OCI-LY3 (cell line): Measurements from ENCODE around the gene MC2R.

Source experiments
- H2AFZ ChIP-seq: fragments of 200-600, 300-600 bp; shearing (Covaris generic); 2 replicates; pipeline ENCODE4 v1.6.0; 2014; ENCODE audit warnings: antibody characterized with exemption, low read depth, low read length
- H3K27ac ChIP-seq: fragments of 200-600, 300-600 bp; sonication (generic); 2 replicates; pipeline ENCODE4 v1.5.1; 2014; ENCODE audit warnings: mild to moderate bottlenecking, low read length, moderate library complexity, mixed read lengths
- H3K27me3 ChIP-seq: fragments of 200-600, 300-600 bp; sonication (generic); 2 replicates; pipeline ENCODE4 v1.6.1; 2014; ENCODE audit warnings: low read depth, low read length, mixed read lengths
- H3K36me3 ChIP-seq: fragments of 200-600, 300-600 bp; sonication (generic); replicated peaks from 2 replicates; pipeline ENCODE3; 2014; ENCODE audit warnings: low read depth, low read length, mixed read lengths
- H3K4me1 ChIP-seq: fragments of 300-600, 200-600 bp; sonication (generic); 2 replicates; pipeline ENCODE4 v1.6.1; 2014; ENCODE audit warnings: low read length, mixed read lengths
- H3K4me2 ChIP-seq: fragments of 200-600, 300-600 bp; sonication (generic); 2 replicates; pipeline ENCODE4 v1.6.1; 2014; ENCODE audit warnings: low read length, mixed read lengths
- H3K4me3 ChIP-seq: fragments of 300-600, 200-600 bp; sonication (generic); 2 replicates; pipeline ENCODE4 v1.5.1; 2014; ENCODE audit warnings: antibody characterized with exemption, mild to moderate bottlenecking, low read length, moderate library complexity
- H3K79me2 ChIP-seq: fragments of 300-600, 200-600 bp; shearing (Covaris generic); 2 replicates; pipeline ENCODE4 v1.6.1; 2014; ENCODE audit warnings: mild to moderate bottlenecking, low read length, mixed read lengths
- H3K9ac ChIP-seq: fragments of 300-600, 200-600 bp; shearing (Covaris generic); 2 replicates; pipeline ENCODE4 v1.6.0; 2014; ENCODE audit warnings: mild to moderate bottlenecking, low read length, moderate library complexity
- H3K9me3 ChIP-seq: fragments of 200-600, 300-600 bp; shearing (Covaris generic); 2 replicates; pipeline ENCODE4 v1.6.1; 2014; ENCODE audit warnings: low read length, mixed read lengths; ENCODE audit not compliant: insufficient read depth
- H4K20me1 ChIP-seq: fragments of 200-600, 300-600 bp; sonication (generic); 2 replicates; pipeline ENCODE4 v1.6.1; 2016; ENCODE audit warnings: low read length, mixed read lengths; ENCODE audit not compliant: insufficient read depth
- CTCF ChIP-seq: fragments of 200-600, 300-600 bp; sonication (generic); IDR thresholded peaks from 2 replicates; pipeline ENCODE4 v1.5.1; 2014; ENCODE audit warnings: antibody characterized with exemption, low read length, low read depth
- EZH2phosphoT487 ChIP-seq: fragments of 200-600 bp; shearing (Covaris generic); IDR thresholded peaks from 2 replicates; pipeline ENCODE4 v1.6.1; 2018; ENCODE audit warnings: antibody characterized with exemption, mixed run types, low read depth

Gene MC2R

GRCh38 chr18:13915391-13915790, at the start of gene MC2R:
Gene MC2R, minus strand, starts transcription at chr18:13915536. Its CDS starts 30,018 bp downstream, at chr18:13885518.
- Histone ChIP-seq H3K79me2 (no peaks in the 10 kb centered on the region), H3K9ac (no peak within 1 kb of the TSS), H3K4me2 (no peak within 1 kb of the TSS), H3K27ac (no peak within 1 kb of the TSS), H3K4me1 (no peaks in the 10 kb centered on the region), H3K4me3 (no peak within 1 kb of the TSS), H2AFZ (no peak within 1 kb of the TSS), H3K36me3 (no peaks in the 10 kb centered on the region), H3K27me3 (no peaks in the 10 kb centered on the region), H3K9me3 (no peaks in the 10 kb centered on the region), H4K20me1 (no peaks in the 10 kb centered on the region)
- TF ChIP-seq EZH2phosphoT487, result no peak
- no peak for TF ChIP-seq CTCF

- Histone ChIP-seq H2AFZ (no peak overlapping the region), H3K27me3 (no peaks in the 10 kb centered on the region), H3K27ac (no peak overlapping the region), H3K4me2 (no peak overlapping the region), H3K4me3 (no peak overlapping the region), H3K4me1 (no peaks in the 10 kb centered on the region), H3K79me2 (no peaks in the 10 kb centered on the region), H3K36me3 (no peaks in the 10 kb centered on the region), H4K20me1 (no peaks in the 10 kb centered on the region), H3K9ac (no peak overlapping the region), H3K9me3 (no peaks in the 10 kb centered on the region)
- no peak for TF ChIP-seq EZH2phosphoT487
- TF ChIP-seq CTCF, result no peak
Measured at GRCh38 chr18:13945811-13946210, 30.5 kb upstream of the MC2R start.

- no peak overlapping the region for H2AFZ ChIP-seq
- H3K9me3 ChIP-seq, result no peaks in the 10 kb centered on the region
- H3K27me3 ChIP-seq, result no peaks in the 10 kb centered on the region
- no peak overlapping the region for H3K27ac ChIP-seq
- H3K36me3 ChIP-seq, result no peaks in the 10 kb centered on the region
- no peaks in the 10 kb centered on the region for H3K79me2 ChIP-seq
- peaks cover 8% of the 10 kb centered on the region for H3K4me1 ChIP-seq
- H3K4me2 ChIP-seq, result no peak overlapping the region
- TF ChIP-seq EZH2phosphoT487 (no peak), CTCF (no peak)
- H3K9ac ChIP-seq, result no peak overlapping the region
- no peak overlapping the region for H3K4me3 ChIP-seq
- no peaks in the 10 kb centered on the region for H4K20me1 ChIP-seq
Measured at GRCh38 chr18:13943338-13943737, 28.0 kb upstream of the MC2R start.

GRCh38 chr18:13940326-13940725, 25.0 kb upstream of the MC2R start:
- TF ChIP-seq CTCF (no peak), EZH2phosphoT487 (no peak)
- no peak overlapping the region for H3K9ac ChIP-seq
- no peak overlapping the region for H3K4me3 ChIP-seq
- H3K27me3 ChIP-seq, result no peaks in the 10 kb centered on the region
- H3K4me1 ChIP-seq, result peaks cover 15% of the 10 kb centered on the region
- H3K36me3 ChIP-seq, result no peaks in the 10 kb centered on the region
- H3K4me2 ChIP-seq, result no peak overlapping the region
- H4K20me1 ChIP-seq, result no peaks in the 10 kb centered on the region
- no peaks in the 10 kb centered on the region for H3K9me3 ChIP-seq
- H3K27ac ChIP-seq, result no peak overlapping the region
- no peak overlapping the region for H2AFZ ChIP-seq
- H3K79me2 ChIP-seq, result no peaks in the 10 kb centered on the region
